Measurements from ENCODE around the gene PPP1R14C.
"Not testable (repeated sequence)": the region's sequence is repeated elsewhere in the genome, so short reads cannot be mapped to it uniquely, and the experiment has no call there.

The PPP1R14C gene

GRCh38 chr6:150236544-150236943, 93.7 kb downstream of the PPP1R14C start:
- DNase-seq: no peak
- Histone ChIP-seq H3K4me3 (ENCODE audit: low read depth, low read length) (no peak overlapping the region), H3K36me3 (no peaks in the 10 kb centered on the region), H3K4me1 (no peaks in the 10 kb centered on the region), H3K9me3 (no peaks in the 10 kb centered on the region), H3K27me3 (no peaks in the 10 kb centered on the region; the same call in 1 of the 2 replicates)
- TF ChIP-seq CTCF (IDR thresholded peaks at IDR 0.05; ENCODE audit: low read depth, low read length): no peak

GRCh38 chr6:150237626-150238025, 94.8 kb downstream of the PPP1R14C start:
- H3K27me3 ChIP-seq: no peaks in the 10 kb centered on the region; the same call in 1 of the 2 replicates
- H3K4me1 ChIP-seq: no peaks in the 10 kb centered on the region
- no peaks in the 10 kb centered on the region for H3K36me3 ChIP-seq
- H3K4me3 ChIP-seq (ENCODE audit: low read depth, low read length): no peak overlapping the region
- no peak for TF ChIP-seq CTCF (IDR thresholded peaks at IDR 0.05; ENCODE audit: low read depth, low read length)
- no peak for DNase-seq
- no peaks in the 10 kb centered on the region for H3K9me3 ChIP-seq

GRCh38 chr6:150238336-150238741, 95.5 kb downstream of the PPP1R14C start:
- Histone ChIP-seq H3K36me3 (no peaks in the 10 kb centered on the region), H3K4me1 (no peaks in the 10 kb centered on the region), H3K27me3 (no peaks in the 10 kb centered on the region; the same call in 1 of the 2 replicates), H3K9me3 (no peaks in the 10 kb centered on the region), H3K4me3 (ENCODE audit: low read depth, low read length) (no peak overlapping the region)
- no peak for TF ChIP-seq CTCF (IDR thresholded peaks at IDR 0.05; ENCODE audit: low read depth, low read length)
- DNase-seq: peak; percentile 16

- Histone ChIP-seq H3K9me3 (no peaks in the 10 kb centered on the region), H3K36me3 (no peaks in the 10 kb centered on the region), H3K27me3 (no peaks in the 10 kb centered on the region; the same call in 1 of the 2 replicates), H3K4me1 (no peaks in the 10 kb centered on the region), H3K4me3 (ENCODE audit: low read depth, low read length) (no peak overlapping the region)
- no peak for DNase-seq
- TF ChIP-seq CTCF (IDR thresholded peaks at IDR 0.05; ENCODE audit: low read depth, low read length): no peak
Measured at GRCh38 chr6:150238846-150239407, 96.1 kb downstream of the PPP1R14C start.

GRCh38 chr6:150241756-150242155, 98.9 kb downstream of the PPP1R14C start:
- not testable (repeated sequence) for H3K27me3 ChIP-seq; H3K9me3 ChIP-seq; H3K36me3 ChIP-seq; H3K4me1 ChIP-seq; H3K4me3 ChIP-seq (ENCODE audit: low read depth, low read length); DNase-seq

- Histone ChIP-seq H3K4me1 (no peaks in the 10 kb centered on the region), H3K36me3 (no peaks in the 10 kb centered on the region), H3K9me3 (no peaks in the 10 kb centered on the region), H3K27me3 (no peaks in the 10 kb centered on the region), H3K4me3 (ENCODE audit: low read depth, low read length) (no peak overlapping the region)
- DNase-seq: no peak
- TF ChIP-seq CTCF (IDR thresholded peaks at IDR 0.05; ENCODE audit: low read depth, low read length): no peak
Measured at GRCh38 chr6:150243620-150244314, 100.9 kb downstream of the PPP1R14C start.
